ENCODE measurements around the gene MYEOV.

Gene MYEOV

GRCh38 chr11:69313992-69314391, 20.0 kb downstream of the MYEOV start:
- TF ChIP-seq ZFX (IDR thresholded peaks at IDR 0.05; ENCODE audit: borderline replicate concordance) (no peak), CTCF (IDR thresholded peaks at IDR 0.05) (no peak)

DNA sequence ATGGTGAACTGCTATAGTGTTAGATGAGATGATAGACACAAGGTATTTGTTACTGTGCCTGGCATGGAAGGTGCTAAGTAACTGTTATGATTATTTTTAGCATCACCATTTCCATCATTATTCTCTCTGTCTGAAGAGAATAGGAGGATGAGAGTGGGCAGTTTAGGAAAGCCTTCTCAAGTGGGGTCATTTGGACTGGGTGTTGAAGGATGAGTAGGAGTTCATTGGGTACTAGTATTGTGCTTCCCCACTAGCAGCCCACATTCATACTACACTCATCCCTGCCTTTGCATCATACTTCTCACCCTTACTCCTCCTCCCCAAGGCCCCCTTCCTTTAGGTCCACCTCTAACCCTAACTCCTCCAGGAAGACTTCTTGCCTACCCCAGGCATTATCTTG, 20.6 kb downstream of the MYEOV start:
- H3K27ac ChIP-seq = no peak overlapping the region

More at GRCh38 chr11:69313992-69314391, 20.0 kb downstream of the MYEOV start:
- H3K27ac ChIP-seq = no peak overlapping the region

GRCh38 chr11:69316956-69317355, 23.0 kb downstream of the MYEOV start:
- H3K27ac ChIP-seq = no peak overlapping the region
- TF ChIP-seq CTCF (IDR thresholded peaks at IDR 0.05) (no peak), ZFX (IDR thresholded peaks at IDR 0.05; ENCODE audit: borderline replicate concordance) (no peak)

More for the DNA sequence above, 20.6 kb downstream of the MYEOV start:
- TF ChIP-seq ZFX (IDR thresholded peaks at IDR 0.05; ENCODE audit: borderline replicate concordance) (no peak), CTCF (IDR thresholded peaks at IDR 0.05) (no peak)

- no peak for TF ChIP-seq ZFX (IDR thresholded peaks at IDR 0.05; ENCODE audit: borderline replicate concordance)
- TF ChIP-seq CTCF (IDR thresholded peaks at IDR 0.05) = no peak
- H3K27ac ChIP-seq = no peak overlapping the region
These were observed 23.6 kb downstream of the MYEOV start for GRCh38 chr11:69317401-69318092.

GRCh38 chr11:69318093-69318420, 24.1 kb downstream of the MYEOV start:
- TF ChIP-seq CTCF (IDR thresholded peaks at IDR 0.05) (no peak), ZFX (IDR thresholded peaks at IDR 0.05; ENCODE audit: borderline replicate concordance) (no peak)
- H3K27ac ChIP-seq = no peak overlapping the region

DNA sequence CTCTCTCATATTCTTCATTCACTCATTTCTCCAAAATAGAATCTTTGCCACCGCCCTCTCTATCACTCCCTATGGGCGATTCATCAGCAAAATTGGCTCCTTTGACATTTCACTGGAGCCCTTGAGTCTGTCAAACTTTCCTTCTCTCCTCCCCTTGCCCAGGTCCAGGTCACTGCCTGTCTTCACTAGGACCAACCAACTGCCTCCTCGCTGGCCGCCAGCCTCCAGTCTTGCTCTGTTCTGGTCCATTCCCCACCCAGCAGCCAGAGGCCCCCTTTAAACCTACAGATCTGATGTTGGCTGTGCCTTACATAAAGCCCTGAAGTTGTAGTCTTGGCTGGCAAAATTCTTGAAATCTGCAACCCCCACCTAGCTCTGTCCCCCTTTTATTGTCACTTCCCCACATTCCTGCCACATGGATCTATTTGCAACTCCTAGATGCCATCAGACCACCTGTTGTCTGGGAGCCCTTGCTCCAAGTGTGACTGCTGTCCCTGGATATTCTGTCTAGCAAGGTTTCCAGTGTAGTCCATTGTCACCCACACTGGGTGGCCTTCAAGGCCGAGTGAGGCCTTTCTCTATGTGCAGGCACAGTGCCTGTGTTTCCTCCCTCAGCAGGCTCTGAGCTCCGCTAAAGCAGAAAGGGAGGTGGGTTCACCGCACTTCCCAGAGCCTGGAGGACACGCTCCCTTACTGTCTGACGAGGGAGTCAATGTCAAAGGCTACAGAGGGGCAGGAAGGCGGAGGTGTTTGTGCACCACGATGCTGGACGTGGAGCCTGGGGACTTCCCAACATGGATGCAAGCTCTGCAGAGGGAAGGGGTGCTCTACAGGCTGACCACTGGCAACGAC, 25.5 kb downstream of the MYEOV start:
- H3K27ac ChIP-seq = no peak overlapping the region
- no peak for TF ChIP-seq CTCF (IDR thresholded peaks at IDR 0.05)

GRCh38 chr11:69320326-69320725, 26.4 kb downstream of the MYEOV start:
- no peak overlapping the region for H3K27ac ChIP-seq
- TF ChIP-seq CTCF (IDR thresholded peaks at IDR 0.05) = no peak

All from 22Rv1 (cell line).